ENCODE measurements around the gene RELN. TPM values are rescaled to one million over a fixed set of nuclear protein-coding genes. Genes with fewer than 3 reads are reported as not detected.

The RELN gene
- total RNA-seq, 4 donors from 2014 or later, result 1.0 to 3.5 (median 1.3) TPM

- intact Hi-C loops (cut with DNase I; ENCODE audit: low total_unique reads), result no loop called here
- no peak for TF ChIP-seq POLR2A (IDR thresholded peaks at IDR 0.05)
- TF ChIP-seq CTCF (IDR thresholded peaks at IDR 0.05), result no peak
- no peak overlapping the region for H3K4me3 ChIP-seq (ENCODE audit: low read depth, poor library complexity, severe bottlenecking)
- DNase-seq (ENCODE audit: low spot score in 2 of 2), result no peak
These were observed 25.2 kb downstream of the RELN start for GRCh38 chr7:103964269-103964668.

- no peak overlapping the region for H3K4me3 ChIP-seq (ENCODE audit: low read depth, poor library complexity, severe bottlenecking)
- no peak for DNase-seq (ENCODE audit: low spot score in 2 of 2)
- whole genome bisulfite sequencing, 2 donors, result 57% methylated on average over 6 of the region's 6 CpGs
- intact Hi-C loops (cut with DNase I; ENCODE audit: low total_unique reads), result no loop called here
- TF ChIP-seq POLR2A (IDR thresholded peaks at IDR 0.05) (no peak), CTCF (IDR thresholded peaks at IDR 0.05) (no peak)
These were observed 27.4 kb downstream of the RELN start for GRCh38 chr7:103962070-103962469.

GRCh38 chr7:103958284-103958818 lies 31.1 kb downstream of the RELN start:
- no peak for DNase-seq (ENCODE audit: low spot score in 2 of 2)
- H3K4me3 ChIP-seq (ENCODE audit: low read depth, poor library complexity, severe bottlenecking), result no peak overlapping the region
- WGBS, 2 donors, result 63 to 71% methylated on average over 1 of the region's 1 CpG
- TF ChIP-seq CTCF (IDR thresholded peaks at IDR 0.05) (no peak), POLR2A (IDR thresholded peaks at IDR 0.05) (no peak)
- intact Hi-C loops (cut with DNase I; ENCODE audit: low total_unique reads), result no loop called here

GRCh38 chr7:103955985-103956384 lies 33.5 kb downstream of the RELN start:
- TF ChIP-seq POLR2A (IDR thresholded peaks at IDR 0.05) (no peak), CTCF (IDR thresholded peaks at IDR 0.05) (no peak)
- 70 to 79% methylated on average over 2 of the region's 2 CpGs for WGBS, 2 donors
- intact Hi-C loops (cut with DNase I; ENCODE audit: low total_unique reads), result no loop called here
- H3K4me3 ChIP-seq (ENCODE audit: low read depth, poor library complexity, severe bottlenecking), result no peak overlapping the region
- no peak for DNase-seq (ENCODE audit: low spot score in 2 of 2)

GRCh38 chr7:103952408-103952807 lies 37.0 kb downstream of the RELN start:
- intact Hi-C loops (cut with DNase I; ENCODE audit: low total_unique reads), result no loop called here
- DNase-seq (ENCODE audit: low spot score in 2 of 2), result no peak
- H3K4me3 ChIP-seq (ENCODE audit: low read depth, poor library complexity, severe bottlenecking), result no peak overlapping the region
- TF ChIP-seq POLR2A (IDR thresholded peaks at IDR 0.05) (no peak), CTCF (IDR thresholded peaks at IDR 0.05) (no peak)
- 48 to 55% methylated on average over 1 of the region's 1 CpG for WGBS, 2 donors

- intact Hi-C loops (cut with DNase I; ENCODE audit: low total_unique reads), result no loop called here
- 67 to 69% methylated on average over 2 of the region's 2 CpGs for WGBS, 2 donors
- H3K4me3 ChIP-seq (ENCODE audit: low read depth, poor library complexity, severe bottlenecking), result no peak overlapping the region
- TF ChIP-seq POLR2A (IDR thresholded peaks at IDR 0.05) (no peak), CTCF (IDR thresholded peaks at IDR 0.05) (no peak)
- DNase-seq (ENCODE audit: low spot score in 2 of 2), result no peak
These were observed 38.1 kb downstream of the RELN start for GRCh38 chr7:103951311-103951710.

Measured in lower leg skin (tissue), 4 donors.